ENCODE measurements around the gene ITGA2.

GRCh38 chr5:53130266-53130665, 141.1 kb downstream of the ITGA2 start:
- TF ChIP-seq POLR2A (IDR thresholded peaks at IDR 0.05; ENCODE audit: low read depth, low read length) (no peak), POLR2AphosphoS5 (IDR thresholded peaks at IDR 0.05; ENCODE audit: low read depth, low read length) (no peak), TAF1 (IDR thresholded peaks at IDR 0.05; ENCODE audit: low read depth, low read length) (no peak), POU2F2 (IDR thresholded peaks at IDR 0.05; ENCODE audit: low read depth, low read length) (no peak), SPI1 (IDR thresholded peaks at IDR 0.05; ENCODE audit: low read depth, low read length) (no peak)

Data from GM12891 (cell line).